Measurements from ENCODE around the gene CPNE9.

- TF ChIP-seq, protein P1, sequence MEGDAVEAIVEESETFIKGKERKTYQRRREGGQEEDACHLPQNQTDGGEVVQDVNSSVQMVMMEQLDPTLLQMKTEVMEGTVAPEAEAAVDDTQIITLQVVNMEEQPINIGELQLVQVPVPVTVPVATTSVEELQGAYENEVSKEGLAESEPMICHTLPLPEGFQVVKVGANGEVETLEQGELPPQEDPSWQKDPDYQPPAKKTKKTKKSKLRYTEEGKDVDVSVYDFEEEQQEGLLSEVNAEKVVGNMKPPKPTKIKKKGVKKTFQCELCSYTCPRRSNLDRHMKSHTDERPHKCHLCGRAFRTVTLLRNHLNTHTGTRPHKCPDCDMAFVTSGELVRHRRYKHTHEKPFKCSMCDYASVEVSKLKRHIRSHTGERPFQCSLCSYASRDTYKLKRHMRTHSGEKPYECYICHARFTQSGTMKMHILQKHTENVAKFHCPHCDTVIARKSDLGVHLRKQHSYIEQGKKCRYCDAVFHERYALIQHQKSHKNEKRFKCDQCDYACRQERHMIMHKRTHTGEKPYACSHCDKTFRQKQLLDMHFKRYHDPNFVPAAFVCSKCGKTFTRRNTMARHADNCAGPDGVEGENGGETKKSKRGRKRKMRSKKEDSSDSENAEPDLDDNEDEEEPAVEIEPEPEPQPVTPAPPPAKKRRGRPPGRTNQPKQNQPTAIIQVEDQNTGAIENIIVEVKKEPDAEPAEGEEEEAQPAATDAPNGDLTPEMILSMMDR (IDR thresholded peaks at IDR 0.05; ENCODE audit: low read depth, low read length): no peak
- TF ChIP-seq EZH2phosphoT487 (IDR thresholded peaks at IDR 0.05; ENCODE audit: low read depth): no peak
Observed at GRCh38 chr3:9761919-9762318, 58.3 kb downstream of the CPNE9 start.

All from OCI-LY3 (cell line).